Measurements from ENCODE around the gene NIF3L1. TPM values are rescaled to one million over a fixed set of nuclear protein-coding genes. Genes with fewer than 3 reads are reported as not detected.

The NIF3L1 gene
- total RNA-seq: 25.7 and 33.6 TPM in 2 replicates

GRCh38 chr2:200888704-200889625 lies at the start of gene NIF3L1, which contains the start of gene PPIL3:
NIF3L1 (plus strand) TSS chr2:200889371; CDS start chr2:200891944, 2,573 bp downstream.
PPIL3 (minus strand) TSS chr2:200889077; CDS start chr2:200887615, 1,462 bp downstream.

GRCh38 chr2:200864176-200865034 lies 24.8 kb upstream of the NIF3L1 start, which contains the start of gene CLK1:
CLK1 (minus strand) TSS chr2:200864658; CDS start chr2:200861862, 2,796 bp downstream.

Other genes starting within 250 kb of the NIF3L1 start
- gene BZW1, start 77.5 kb upstream of the NIF3L1 start, total RNA-seq: 218 and 251 TPM in 2 replicates
- gene CLK1, start 24.7 kb upstream of the NIF3L1 start, total RNA-seq: 22.5 and 24.5 TPM in 2 replicates
- 44.2 and 55.6 TPM in 2 replicates for gene PPIL3, start 294 bp upstream of the NIF3L1 start, total RNA-seq
- gene ORC2, start 74.3 kb downstream of the NIF3L1 start, total RNA-seq: 10.4 and 12.4 TPM in 2 replicates
- 1.8 and 3.0 TPM in 2 replicates for gene HYCC2, start 182.3 kb downstream of the NIF3L1 start, total RNA-seq
- gene NDUFB3, start 182.6 kb downstream of the NIF3L1 start, total RNA-seq: 85.3 and 100 TPM in 2 replicates
- 19.5 and 24.7 TPM in 2 replicates for gene CFLAR, start 226.8 kb downstream of the NIF3L1 start, total RNA-seq

Data from bronchus fibroblast of lung (primary cell).